Measurements from ENCODE around the gene PNPLA5. TPM values are rescaled to one million over a fixed set of nuclear protein-coding genes. Genes with fewer than 3 reads are reported as not detected.
A peak's percentile ranks its signal among the peaks of the same experiment; 100 is the strongest.

PNPLA5 gene
- total and polyA plus RNA-seq, 9 of the 15 experiments (the other 6 are each of a cell fraction or from before 2014, with no cell fraction given), result not detected

DNA sequence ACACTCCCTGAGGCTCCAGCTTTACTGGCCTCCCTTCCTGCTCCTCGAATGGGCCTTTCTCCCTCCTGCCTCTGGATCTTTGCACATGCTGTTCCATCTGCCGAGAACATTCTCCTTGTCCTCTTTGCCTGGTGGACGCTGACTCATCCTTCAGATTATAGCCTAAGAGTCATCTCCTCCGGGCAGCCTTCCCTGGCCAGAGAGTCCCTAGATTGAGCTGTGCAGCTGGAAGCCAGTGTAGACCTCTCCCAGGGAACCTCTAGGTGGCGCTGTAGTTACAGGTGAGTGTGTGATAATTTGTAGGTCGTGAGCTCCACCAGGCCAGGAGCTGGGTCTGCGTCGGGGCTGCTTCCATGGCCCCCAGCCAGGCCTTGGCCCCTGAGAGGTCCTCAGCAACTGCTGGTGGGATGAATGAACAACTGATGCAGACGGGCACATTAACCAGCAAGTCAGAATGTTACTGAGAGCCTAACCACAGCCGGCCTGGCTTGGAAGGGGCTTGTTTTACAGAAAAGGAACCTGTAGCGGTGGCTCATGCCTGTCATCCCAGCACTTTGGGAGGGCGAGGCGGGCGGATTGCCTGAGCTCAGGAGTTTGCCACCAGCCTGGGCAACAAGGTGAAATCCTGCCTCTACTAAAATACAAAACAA is 8.7 kb downstream of the PNPLA5 start (continued):
- TF ChIP-seq ESRRA (IDR thresholded peaks at IDR 0.05; ENCODE audit: borderline replicate concordance, low read depth) (0 out of 2 replicates have a peak, but pooled peaks have one; percentile 16), CREM (IDR thresholded peaks at IDR 0.05; ENCODE audit: low read depth) (0 out of 2 replicates have a peak, but pooled peaks have one; percentile 33), EP300 (IDR thresholded peaks at IDR 0.05; ENCODE audit: low read length) (no peak), NCOR1 (IDR thresholded peaks at IDR 0.05) (no peak), NEUROD1 (IDR thresholded peaks at IDR 0.05; ENCODE audit: borderline replicate concordance, low read depth, low read length, partially characterized antibody) (no peak), TAF7 (tag; IDR thresholded peaks at IDR 0.05) (no peak), NR2C2 (CRISPR knock-in tag; IDR thresholded peaks at IDR 0.05) (no peak), NR2C2 (tag; IDR thresholded peaks at IDR 0.05) (no peak), HDGF (IDR thresholded peaks at IDR 0.05) (no peak), FOXK1 (CRISPR knock-in tag; IDR thresholded peaks at IDR 0.05; ENCODE audit: borderline replicate concordance) (no peak), ZNF347 (CRISPR knock-in tag; IDR thresholded peaks at IDR 0.05; ENCODE audit: low read depth) (no peak), TEAD2 (tag; IDR thresholded peaks at IDR 0.05) (no peak), ZNF780A (CRISPR knock-in tag; IDR thresholded peaks at IDR 0.05) (no peak), ZNF41 (CRISPR knock-in tag; conservative IDR thresholded peaks at IDR 0.05) (no peak), MEF2A (IDR thresholded peaks at IDR 0.05; ENCODE audit: control insufficient read depth, low read depth, low read length) (0 out of 2 replicates have a peak, but pooled peaks have one; percentile 25), RBBP5 (IDR thresholded peaks at IDR 0.05; ENCODE audit: borderline replicate concordance, insufficient read depth, low read length, poor library complexity, severe bottlenecking) (no peak)
- TF ChIP-seq, protein P1, sequence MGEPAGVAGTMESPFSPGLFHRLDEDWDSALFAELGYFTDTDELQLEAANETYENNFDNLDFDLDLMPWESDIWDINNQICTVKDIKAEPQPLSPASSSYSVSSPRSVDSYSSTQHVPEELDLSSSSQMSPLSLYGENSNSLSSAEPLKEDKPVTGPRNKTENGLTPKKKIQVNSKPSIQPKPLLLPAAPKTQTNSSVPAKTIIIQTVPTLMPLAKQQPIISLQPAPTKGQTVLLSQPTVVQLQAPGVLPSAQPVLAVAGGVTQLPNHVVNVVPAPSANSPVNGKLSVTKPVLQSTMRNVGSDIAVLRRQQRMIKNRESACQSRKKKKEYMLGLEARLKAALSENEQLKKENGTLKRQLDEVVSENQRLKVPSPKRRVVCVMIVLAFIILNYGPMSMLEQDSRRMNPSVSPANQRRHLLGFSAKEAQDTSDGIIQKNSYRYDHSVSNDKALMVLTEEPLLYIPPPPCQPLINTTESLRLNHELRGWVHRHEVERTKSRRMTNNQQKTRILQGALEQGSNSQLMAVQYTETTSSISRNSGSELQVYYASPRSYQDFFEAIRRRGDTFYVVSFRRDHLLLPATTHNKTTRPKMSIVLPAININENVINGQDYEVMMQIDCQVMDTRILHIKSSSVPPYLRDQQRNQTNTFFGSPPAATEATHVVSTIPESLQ (CRISPR knock-in tag; IDR thresholded peaks at IDR 0.05), result no peak
- TF ChIP-seq, protein P2, sequence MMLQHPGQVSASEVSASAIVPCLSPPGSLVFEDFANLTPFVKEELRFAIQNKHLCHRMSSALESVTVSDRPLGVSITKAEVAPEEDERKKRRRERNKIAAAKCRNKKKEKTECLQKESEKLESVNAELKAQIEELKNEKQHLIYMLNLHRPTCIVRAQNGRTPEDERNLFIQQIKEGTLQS (IDR thresholded peaks at IDR 0.05), result peak; percentile 88
- TF ChIP-seq, protein P2 (CRISPR knock-in tag; conservative IDR thresholded peaks at IDR 0.05), result no peak
- TF ChIP-seq, protein P3, sequence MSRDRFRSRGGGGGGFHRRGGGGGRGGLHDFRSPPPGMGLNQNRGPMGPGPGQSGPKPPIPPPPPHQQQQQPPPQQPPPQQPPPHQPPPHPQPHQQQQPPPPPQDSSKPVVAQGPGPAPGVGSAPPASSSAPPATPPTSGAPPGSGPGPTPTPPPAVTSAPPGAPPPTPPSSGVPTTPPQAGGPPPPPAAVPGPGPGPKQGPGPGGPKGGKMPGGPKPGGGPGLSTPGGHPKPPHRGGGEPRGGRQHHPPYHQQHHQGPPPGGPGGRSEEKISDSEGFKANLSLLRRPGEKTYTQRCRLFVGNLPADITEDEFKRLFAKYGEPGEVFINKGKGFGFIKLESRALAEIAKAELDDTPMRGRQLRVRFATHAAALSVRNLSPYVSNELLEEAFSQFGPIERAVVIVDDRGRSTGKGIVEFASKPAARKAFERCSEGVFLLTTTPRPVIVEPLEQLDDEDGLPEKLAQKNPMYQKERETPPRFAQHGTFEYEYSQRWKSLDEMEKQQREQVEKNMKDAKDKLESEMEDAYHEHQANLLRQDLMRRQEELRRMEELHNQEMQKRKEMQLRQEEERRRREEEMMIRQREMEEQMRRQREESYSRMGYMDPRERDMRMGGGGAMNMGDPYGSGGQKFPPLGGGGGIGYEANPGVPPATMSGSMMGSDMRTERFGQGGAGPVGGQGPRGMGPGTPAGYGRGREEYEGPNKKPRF (IDR thresholded peaks at IDR 0.05; ENCODE audit: low read depth, low read length), result no peak
- TF ChIP-seq, protein P4, sequence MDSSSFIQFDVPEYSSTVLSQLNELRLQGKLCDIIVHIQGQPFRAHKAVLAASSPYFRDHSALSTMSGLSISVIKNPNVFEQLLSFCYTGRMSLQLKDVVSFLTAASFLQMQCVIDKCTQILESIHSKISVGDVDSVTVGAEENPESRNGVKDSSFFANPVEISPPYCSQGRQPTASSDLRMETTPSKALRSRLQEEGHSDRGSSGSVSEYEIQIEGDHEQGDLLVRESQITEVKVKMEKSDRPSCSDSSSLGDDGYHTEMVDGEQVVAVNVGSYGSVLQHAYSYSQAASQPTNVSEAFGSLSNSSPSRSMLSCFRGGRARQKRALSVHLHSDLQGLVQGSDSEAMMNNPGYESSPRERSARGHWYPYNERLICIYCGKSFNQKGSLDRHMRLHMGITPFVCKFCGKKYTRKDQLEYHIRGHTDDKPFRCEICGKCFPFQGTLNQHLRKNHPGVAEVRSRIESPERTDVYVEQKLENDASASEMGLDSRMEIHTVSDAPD (CRISPR knock-in tag; IDR thresholded peaks at IDR 0.05), result no peak
